Esophagus squamous epithelium (tissue), 4 donors: ENCODE measurements around the gene RGS7.

Experiments
- CTCF ChIP-seq, 6 experiments: fragments of 450-650 bp in 4 of 6; fragments of 200-600 bp in 2 of 6; sonication (generic) in 2 of 6; IDR thresholded peaks; one replicate each; pipeline ENCODE4 v1.5.1; 2016 to 2019; ENCODE audit warnings: antibody characterized with exemption in 6 of 6, mild to moderate bottlenecking in 4 of 6, moderate library complexity in 4 of 6
- POLR2A ChIP-seq, 4 donors: fragments of 450-650 bp; IDR thresholded peaks; one replicate each; pipeline ENCODE4 v1.6.1; 2017; ENCODE audit warnings: antibody characterized with exemption in 4 of 4, mild to moderate bottlenecking in 4 of 4, moderate library complexity in 3 of 4

- TF ChIP-seq CTCF (IDR thresholded peaks at IDR 0.05) = no peak
- TF ChIP-seq POLR2A (IDR thresholded peaks at IDR 0.05) = no peak
These were observed 91.6 kb downstream of the RGS7 start for GRCh38 chr1:241265428-241265827.
